Effector CD8-positive, alpha-beta T cell (primary cell): ENCODE data around the gene AKNA.

Source experiments
- DNase-seq: peaks from one replicate; lab custom pipeline; 2025; lab: John Stamatoyannopoulos, UW

The AKNA gene

GRCh38 chr9:114357360-114357759, 30.4 kb downstream of the AKNA start:
- no peak for DNase-seq

GRCh38 chr9:114356792-114357191, 31.0 kb downstream of the AKNA start:
- DNase-seq = no peak

GRCh38 chr9:114355821-114356220, 32.0 kb downstream of the AKNA start:
- DNase-seq = no peak

GRCh38 chr9:114351932-114352331, 35.9 kb downstream of the AKNA start:
- no peak for DNase-seq

GRCh38 chr9:114350636-114351401, 37.0 kb downstream of the AKNA start:
- DNase-seq = no peak

- DNase-seq = no peak
Measured at GRCh38 chr9:114349713-114350480, 37.9 kb downstream of the AKNA start.

GRCh38 chr9:114348906-114349482, 38.8 kb downstream of the AKNA start:
- peak; percentile 40 for DNase-seq

GRCh38 chr9:114348261-114348905, 39.4 kb downstream of the AKNA start:
- no peak for DNase-seq

GRCh38 chr9:114347675-114348074, 40.1 kb downstream of the AKNA start:
- no peak for DNase-seq

- no peak for DNase-seq
Measured at GRCh38 chr9:114346146-114346545, 41.6 kb downstream of the AKNA start.

- DNase-seq = no peak
Measured at GRCh38 chr9:114345493-114346065, 42.2 kb downstream of the AKNA start.

GRCh38 chr9:114344692-114345091, 43.1 kb downstream of the AKNA start:
- no peak for DNase-seq

- DNase-seq = no peak
Measured at GRCh38 chr9:114344188-114344566, 43.6 kb downstream of the AKNA start.

GRCh38 chr9:114343471-114344187, 44.2 kb downstream of the AKNA start:
- DNase-seq = no peak

GRCh38 chr9:114342755-114343440, 44.9 kb downstream of the AKNA start:
- DNase-seq = no peak

GRCh38 chr9:114341991-114342390, 45.8 kb downstream of the AKNA start:
- DNase-seq = no peak

- no peak for DNase-seq
Measured at GRCh38 chr9:114341152-114341830, 46.5 kb downstream of the AKNA start.

- peak; percentile 33 for DNase-seq
Measured at GRCh38 chr9:114339130-114339908, 48.5 kb downstream of the AKNA start.

- DNase-seq = no peak
Measured at GRCh38 chr9:114338187-114338586, 49.6 kb downstream of the AKNA start.
